GM19452 (cell line): ENCODE measurements around the gene ATXN1.
"Not testable (repeated sequence)": the region's sequence is repeated elsewhere in the genome, so short reads cannot be mapped to it uniquely, and the experiment has no call there.

Experiments
- ATAC-seq: cut with Tn5 transposase; IDR thresholded peaks from one replicate; pipeline ENCODE4 v1.9.1; 2021; ENCODE audit not compliant: unreplicated experiment

The ATXN1 gene

GRCh38 chr6:16404456-16404855 is 356.8 kb downstream of the ATXN1 start:
- no peak for ATAC-seq

GRCh38 chr6:16403831-16404230 is 357.4 kb downstream of the ATXN1 start:
- ATAC-seq: no peak

GRCh38 chr6:16402581-16402900 is 358.7 kb downstream of the ATXN1 start:
- ATAC-seq: no peak

GRCh38 chr6:16400248-16400760 is 361.0 kb downstream of the ATXN1 start:
- ATAC-seq: no peak

DNA sequence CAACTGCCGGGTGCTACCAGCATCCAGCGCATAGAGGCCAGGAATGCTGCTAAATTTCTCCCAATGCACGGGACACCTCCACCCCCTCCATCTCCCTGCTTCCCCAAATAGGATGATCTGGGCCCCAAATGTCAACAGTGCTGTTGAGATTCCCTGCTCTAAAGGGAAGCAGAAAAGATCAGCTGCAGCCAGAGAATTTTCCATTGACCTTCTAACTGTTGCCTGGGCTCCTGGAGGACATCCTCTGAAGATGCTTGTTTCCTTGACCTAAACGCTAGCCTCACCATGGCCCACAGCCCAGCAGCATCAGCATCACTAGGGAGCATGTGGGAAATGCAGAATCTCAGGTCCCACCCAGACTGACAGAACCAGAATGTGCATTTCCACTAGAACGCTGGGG is 361.6 kb downstream of the ATXN1 start:
- no peak for ATAC-seq

DNA sequence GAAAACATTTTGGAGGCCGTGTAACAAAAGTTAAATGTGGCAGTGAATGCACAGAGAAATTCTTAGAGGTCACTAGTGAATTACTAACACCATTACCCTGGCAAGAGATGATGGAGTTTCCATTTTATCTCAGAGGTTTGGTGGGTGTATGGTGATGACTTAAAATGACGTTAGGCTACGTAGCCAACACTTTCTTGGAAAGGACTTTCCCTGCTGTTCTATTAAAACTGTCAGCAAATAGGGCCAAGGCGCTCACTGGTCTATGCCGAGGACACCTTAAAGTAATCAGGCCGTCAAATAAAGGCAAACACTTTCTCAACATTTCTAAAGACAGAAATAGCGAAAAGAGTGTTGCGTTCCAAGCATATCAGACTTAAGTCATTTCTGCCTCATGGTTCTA is 362.1 kb downstream of the ATXN1 start:
- no peak for ATAC-seq

DNA sequence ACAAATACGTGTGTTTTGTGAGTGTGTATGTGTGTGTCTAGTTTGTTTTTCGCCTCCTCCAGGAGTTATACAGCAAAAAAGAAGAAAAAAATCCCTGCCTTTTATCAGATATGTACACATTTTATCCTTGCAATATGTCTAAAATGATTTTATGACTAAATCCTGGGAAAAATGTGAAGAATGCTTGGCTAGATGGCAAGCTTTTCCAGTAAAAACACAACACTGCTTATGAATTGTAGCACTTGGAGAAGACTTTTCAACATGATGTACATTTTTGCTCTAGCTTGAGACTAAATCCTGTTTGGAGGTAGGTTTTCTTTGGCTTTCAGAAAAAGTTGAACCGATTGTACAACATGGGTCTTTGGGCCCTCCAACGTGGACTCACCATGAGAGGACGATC is 362.7 kb downstream of the ATXN1 start:
- ATAC-seq: no peak

- no peak for ATAC-seq
Measured at GRCh38 chr6:16397623-16398022, 363.6 kb downstream of the ATXN1 start.

GRCh38 chr6:16396497-16397319 is 364.6 kb downstream of the ATXN1 start:
- ATAC-seq: no peak

GRCh38 chr6:16394632-16395031 is 366.6 kb downstream of the ATXN1 start:
- no peak for ATAC-seq

DNA sequence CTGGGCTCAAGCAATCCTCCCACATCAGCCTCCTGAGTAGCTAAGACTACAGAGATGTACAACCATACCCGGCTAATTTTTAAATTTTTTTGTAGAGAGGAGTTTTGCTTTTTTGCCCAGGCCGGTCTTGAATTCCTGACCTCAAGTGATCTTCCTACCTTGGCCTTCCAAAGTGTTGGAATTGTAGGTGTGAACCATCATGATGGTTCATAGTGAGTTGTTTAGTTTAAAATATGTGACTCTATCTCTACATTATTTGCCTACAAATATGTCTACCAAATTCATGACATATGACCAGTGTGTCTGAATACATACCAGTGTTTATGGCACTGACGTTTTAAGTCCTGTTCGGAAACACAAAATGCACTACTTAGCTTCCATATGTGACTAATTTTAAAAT is 367.9 kb downstream of the ATXN1 start:
- ATAC-seq: no peak

DNA sequence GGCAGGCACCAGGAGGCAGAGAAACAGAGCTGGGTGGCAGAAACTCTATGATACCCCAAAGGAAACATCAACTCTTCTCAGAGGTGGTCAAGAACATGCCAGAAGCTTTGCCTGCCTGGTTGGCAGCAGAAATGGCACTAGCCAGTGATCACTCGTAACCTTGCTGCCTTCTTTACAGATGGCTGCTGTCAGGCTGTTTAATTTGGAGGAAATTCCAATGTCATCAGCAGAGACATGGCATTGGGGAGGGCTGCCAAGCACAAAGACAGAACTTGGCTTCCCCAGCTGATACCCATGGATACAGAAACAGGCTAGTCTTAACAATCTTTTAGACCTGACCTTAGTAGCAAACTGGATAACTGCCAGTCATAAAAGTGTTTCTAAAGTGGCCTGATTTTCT is 369.2 kb downstream of the ATXN1 start:
- ATAC-seq: no peak

GRCh38 chr6:16391451-16391912 is 369.8 kb downstream of the ATXN1 start:
- ATAC-seq: no peak

- ATAC-seq: not testable (repeated sequence)
Measured at GRCh38 chr6:16390909-16391450, 370.3 kb downstream of the ATXN1 start.

DNA sequence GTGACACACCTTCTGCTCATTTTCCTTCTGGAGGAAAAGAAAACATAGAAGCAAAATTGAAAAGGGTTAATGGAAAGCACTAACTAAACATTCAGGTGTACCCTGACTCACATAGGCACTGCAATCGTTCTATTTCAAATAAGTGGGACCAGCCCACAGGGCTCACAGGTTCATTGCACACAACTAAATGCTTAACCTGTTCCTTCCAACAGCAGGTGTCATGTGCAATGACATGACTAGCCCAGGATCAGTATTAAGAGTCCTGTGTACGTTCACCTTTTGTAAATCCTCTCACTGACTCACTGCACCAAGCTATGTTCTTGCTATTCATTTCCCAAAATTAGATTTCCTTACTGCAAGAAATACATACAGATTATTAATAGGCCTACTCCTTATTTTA is 371.6 kb downstream of the ATXN1 start:
- ATAC-seq: no peak

- no peak for ATAC-seq
Measured at GRCh38 chr6:16388488-16388887, 372.8 kb downstream of the ATXN1 start.

- ATAC-seq: no peak
Measured at GRCh38 chr6:16386057-16386456, 375.2 kb downstream of the ATXN1 start.

- no peak for ATAC-seq
Measured at GRCh38 chr6:16383607-16384206, 377.6 kb downstream of the ATXN1 start.

GRCh38 chr6:16381968-16382367 is 379.3 kb downstream of the ATXN1 start:
- not testable (repeated sequence) for ATAC-seq

DNA sequence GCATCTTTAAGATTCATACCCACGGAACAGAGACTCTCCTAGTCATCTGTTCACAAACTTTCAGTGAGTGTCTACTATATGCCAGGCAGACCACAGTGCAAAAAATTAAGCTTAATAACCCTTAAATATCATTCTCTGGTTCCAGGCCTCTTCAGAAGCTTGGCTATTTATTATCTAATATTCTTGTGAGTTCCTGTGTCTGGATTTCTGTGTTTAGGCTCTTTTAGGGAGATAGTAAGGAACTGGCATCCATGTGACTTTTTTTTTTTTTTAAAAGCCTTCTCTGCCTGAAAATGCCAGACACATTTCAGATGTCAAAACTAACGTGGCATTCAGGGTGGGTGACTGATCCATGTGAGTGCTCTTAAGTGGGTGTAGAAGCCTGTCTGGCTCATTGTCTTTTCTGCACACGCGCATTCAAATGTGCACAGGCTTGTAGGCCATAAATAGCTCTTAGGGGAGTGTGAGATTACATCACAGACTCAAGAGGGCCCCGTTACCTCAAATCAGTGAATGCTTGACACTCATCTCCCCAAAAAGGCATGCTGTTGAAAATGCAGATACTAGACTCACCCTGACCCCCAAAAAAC is 380.9 kb downstream of the ATXN1 start:
- ATAC-seq: no peak

DNA sequence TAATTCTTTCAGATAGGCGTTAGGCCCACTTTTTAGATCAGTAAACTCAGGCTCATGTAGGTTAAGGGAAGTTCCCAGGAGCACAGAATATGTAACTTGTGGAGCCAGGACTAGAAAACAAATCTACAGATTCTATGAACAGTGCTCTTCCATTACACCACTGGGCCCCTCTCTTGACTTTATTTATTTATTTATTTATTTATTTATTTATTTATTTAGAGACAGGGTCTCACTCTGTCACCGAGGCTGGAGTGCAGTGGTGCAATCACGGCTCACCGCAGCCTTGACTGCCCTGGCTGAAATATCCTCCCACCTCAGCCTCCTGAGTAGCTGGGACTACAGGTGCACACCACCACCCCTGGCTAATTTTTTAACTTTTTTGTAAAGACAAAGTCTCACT is 382.9 kb downstream of the ATXN1 start:
- ATAC-seq: not testable (repeated sequence)

DNA sequence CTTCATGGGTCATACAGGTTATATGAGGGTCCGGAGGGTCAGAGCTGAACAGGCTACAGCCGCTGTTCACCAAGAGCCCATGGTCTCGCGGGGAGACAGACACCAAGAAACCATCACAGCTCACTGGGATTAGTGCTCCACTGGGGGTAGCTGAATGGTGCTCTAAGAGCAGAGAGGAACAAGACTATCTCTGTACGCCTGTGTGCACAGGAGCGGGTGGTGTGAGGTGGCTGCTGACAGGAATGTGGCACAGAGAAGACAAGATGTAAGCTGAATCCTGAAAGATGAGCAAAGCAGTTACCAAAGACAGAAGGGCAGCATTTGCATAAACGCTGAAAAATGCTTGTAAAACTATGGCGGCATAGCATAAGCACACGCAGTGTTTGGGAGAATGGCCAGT is 383.8 kb downstream of the ATXN1 start:
- no peak for ATAC-seq
